HEK293 (cell line): ENCODE data around the gene CTCFL.

ENCODE experiments used
- BCL11A ChIP-seq: fragments of 450-650 bp; formaldehyde crosslinking; IDR thresholded peaks from 2 replicates; pipeline ENCODE4 v1.5.1; 2016; ENCODE audit warnings: low read depth, missing biosample characterization, missing genetic modification characterization
- ZBTB17 ChIP-seq: fragments of 450-650 bp; formaldehyde crosslinking; IDR thresholded peaks from 2 replicates; pipeline ENCODE4 v1.5.1; 2016; ENCODE audit warnings: missing biosample characterization, missing genetic modification characterization
- TF ChIP-seq, protein P1 (sequence below): fragments of 450-650 bp; formaldehyde crosslinking; IDR thresholded peaks from 2 replicates; pipeline ENCODE4 v1.5.1; 2016; ENCODE audit warnings: missing biosample characterization, missing genetic modification characterization

GRCh38 chr20:57476084-57476526, 48.8 kb downstream of the CTCFL start:
- TF ChIP-seq, protein P1, sequence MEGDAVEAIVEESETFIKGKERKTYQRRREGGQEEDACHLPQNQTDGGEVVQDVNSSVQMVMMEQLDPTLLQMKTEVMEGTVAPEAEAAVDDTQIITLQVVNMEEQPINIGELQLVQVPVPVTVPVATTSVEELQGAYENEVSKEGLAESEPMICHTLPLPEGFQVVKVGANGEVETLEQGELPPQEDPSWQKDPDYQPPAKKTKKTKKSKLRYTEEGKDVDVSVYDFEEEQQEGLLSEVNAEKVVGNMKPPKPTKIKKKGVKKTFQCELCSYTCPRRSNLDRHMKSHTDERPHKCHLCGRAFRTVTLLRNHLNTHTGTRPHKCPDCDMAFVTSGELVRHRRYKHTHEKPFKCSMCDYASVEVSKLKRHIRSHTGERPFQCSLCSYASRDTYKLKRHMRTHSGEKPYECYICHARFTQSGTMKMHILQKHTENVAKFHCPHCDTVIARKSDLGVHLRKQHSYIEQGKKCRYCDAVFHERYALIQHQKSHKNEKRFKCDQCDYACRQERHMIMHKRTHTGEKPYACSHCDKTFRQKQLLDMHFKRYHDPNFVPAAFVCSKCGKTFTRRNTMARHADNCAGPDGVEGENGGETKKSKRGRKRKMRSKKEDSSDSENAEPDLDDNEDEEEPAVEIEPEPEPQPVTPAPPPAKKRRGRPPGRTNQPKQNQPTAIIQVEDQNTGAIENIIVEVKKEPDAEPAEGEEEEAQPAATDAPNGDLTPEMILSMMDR = no peak
- TF ChIP-seq ZBTB17 (tag by site-specific recombination) = no peak
- TF ChIP-seq BCL11A (tag by site-specific recombination) = no peak
